ENCODE measurements around the gene TNNT2.

Gene TNNT2

GRCh38 chr1:201310251-201310985 lies 67.1 kb downstream of the TNNT2 start:
- DNase-seq: no peak

DNA sequence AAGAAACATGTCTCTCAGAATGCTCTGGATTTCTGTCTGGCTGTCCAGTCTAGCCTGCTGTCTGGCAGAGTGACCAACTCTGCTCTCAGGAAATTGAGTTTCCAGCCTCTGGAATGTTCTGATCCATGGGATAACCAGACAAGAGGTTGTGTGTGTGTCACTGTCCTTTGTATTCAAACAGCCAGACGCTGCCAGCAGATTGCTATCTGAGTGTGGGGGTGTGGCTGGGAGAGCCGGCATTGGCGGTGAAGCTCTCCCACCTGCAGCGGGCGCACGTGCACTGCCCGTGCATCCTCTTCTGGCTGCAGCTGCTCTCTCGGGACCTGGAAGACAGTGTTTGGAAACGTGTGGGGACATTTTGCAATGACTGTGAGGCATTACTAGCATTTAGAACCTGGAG lies 68.1 kb downstream of the TNNT2 start:
- no peak for DNase-seq
